Glutamatergic neuron (in vitro differentiated cells): Measurements from ENCODE around the gene STAT5B. TPM values are rescaled to one million over a fixed set of nuclear protein-coding genes. Genes with fewer than 3 reads are reported as not detected.
A peak's percentile ranks its signal among the peaks of the same experiment; 100 is the strongest.
"Not testable (repeated sequence)": the region's sequence is repeated elsewhere in the genome, so short reads cannot be mapped to it uniquely, and the experiment has no call there.

ENCODE experiments used
- DNase-seq: peaks from one replicate; pipeline ENCODE4 v3.0.0; 2022
- H3K27ac Mint-ChIP-seq: one replicate; pipeline ENCODE4 v1.8.0; 2020; ENCODE audit warnings: mild to moderate bottlenecking, mixed read lengths, inconsistent platforms; ENCODE audit not compliant: unreplicated experiment
- H3K27me3 Mint-ChIP-seq: one replicate; pipeline ENCODE4 v1.8.0; 2020; ENCODE audit warnings: mild to moderate bottlenecking, moderate library complexity, mixed read lengths, inconsistent platforms; ENCODE audit not compliant: unreplicated experiment
- H3K36me3 Mint-ChIP-seq: one replicate; pipeline ENCODE4 v1.8.0; 2020; ENCODE audit warnings: mild to moderate bottlenecking, mixed read lengths, inconsistent platforms; ENCODE audit not compliant: unreplicated experiment
- H3K4me1 Mint-ChIP-seq: one replicate; pipeline ENCODE4 v1.8.0; 2020; ENCODE audit warnings: mild to moderate bottlenecking, low read depth, mixed read lengths, inconsistent platforms; ENCODE audit not compliant: unreplicated experiment
- H3K4me3 Mint-ChIP-seq: one replicate; pipeline ENCODE4 v1.8.0; 2020; ENCODE audit warnings: mild to moderate bottlenecking, mixed read lengths, inconsistent platforms; ENCODE audit not compliant: unreplicated experiment
- H3K9me3 Mint-ChIP-seq: one replicate; pipeline ENCODE4 v1.8.0; 2020; ENCODE audit warnings: mild to moderate bottlenecking, moderate library complexity, mixed read lengths, inconsistent platforms; ENCODE audit not compliant: unreplicated experiment
- total RNA-seq: library from RNA; stranded (reverse); fragmentation: NEBNext Ultra II Directional; extraction: Animal tissue kit (Norgen Biotek cat#: 25700); gene quantifications from one replicate; pipeline ENCODE4 v1.2.1, GENCODE V29; 2021; ENCODE audit not compliant: unreplicated experiment
- TF ChIP-seq, protein P1 (sequence below): fragments of 200-600 bp; sonication (generic); IDR thresholded peaks from one replicate; pipeline ENCODE4 v1.5.0; 2021; ENCODE audit not compliant: partially characterized antibody, unreplicated experiment

STAT5B gene
- total RNA-seq, 1 donor from 2014 or later, result 31.9 TPM

DNA sequence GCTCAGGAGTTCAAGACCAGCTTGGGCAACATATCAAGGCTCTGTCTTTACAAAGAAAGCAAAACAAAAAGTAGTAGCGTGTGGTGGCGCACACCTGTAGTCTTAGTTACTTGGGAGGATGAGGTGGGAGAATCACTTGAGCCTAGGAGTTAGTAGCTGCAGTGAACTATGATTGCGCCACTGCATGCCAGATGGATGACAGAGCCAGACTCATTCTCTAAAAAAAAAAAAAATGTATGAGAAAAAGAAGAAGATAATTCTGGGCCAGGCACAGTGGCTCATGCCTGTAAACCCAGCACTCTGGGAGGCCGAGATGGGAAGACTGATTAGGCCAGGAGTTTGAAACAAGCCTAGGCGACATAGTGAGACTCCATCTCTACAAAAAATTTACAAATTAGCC is 28.5 kb downstream of the STAT5B start:
- no peak for DNase-seq
- TF ChIP-seq, protein P1, sequence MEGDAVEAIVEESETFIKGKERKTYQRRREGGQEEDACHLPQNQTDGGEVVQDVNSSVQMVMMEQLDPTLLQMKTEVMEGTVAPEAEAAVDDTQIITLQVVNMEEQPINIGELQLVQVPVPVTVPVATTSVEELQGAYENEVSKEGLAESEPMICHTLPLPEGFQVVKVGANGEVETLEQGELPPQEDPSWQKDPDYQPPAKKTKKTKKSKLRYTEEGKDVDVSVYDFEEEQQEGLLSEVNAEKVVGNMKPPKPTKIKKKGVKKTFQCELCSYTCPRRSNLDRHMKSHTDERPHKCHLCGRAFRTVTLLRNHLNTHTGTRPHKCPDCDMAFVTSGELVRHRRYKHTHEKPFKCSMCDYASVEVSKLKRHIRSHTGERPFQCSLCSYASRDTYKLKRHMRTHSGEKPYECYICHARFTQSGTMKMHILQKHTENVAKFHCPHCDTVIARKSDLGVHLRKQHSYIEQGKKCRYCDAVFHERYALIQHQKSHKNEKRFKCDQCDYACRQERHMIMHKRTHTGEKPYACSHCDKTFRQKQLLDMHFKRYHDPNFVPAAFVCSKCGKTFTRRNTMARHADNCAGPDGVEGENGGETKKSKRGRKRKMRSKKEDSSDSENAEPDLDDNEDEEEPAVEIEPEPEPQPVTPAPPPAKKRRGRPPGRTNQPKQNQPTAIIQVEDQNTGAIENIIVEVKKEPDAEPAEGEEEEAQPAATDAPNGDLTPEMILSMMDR, result no peak
- Mint-ChIP-seq H3K27ac (peak overlapping the region; percentile 54), H3K36me3 (no peaks in the 10 kb centered on the region), H3K27me3 (peaks cover 7% of the 10 kb centered on the region), H3K9me3 (peaks cover 1% of the 10 kb centered on the region), H3K4me1 (peaks cover 28% of the 10 kb centered on the region), H3K4me3 (no peak overlapping the region)

DNA sequence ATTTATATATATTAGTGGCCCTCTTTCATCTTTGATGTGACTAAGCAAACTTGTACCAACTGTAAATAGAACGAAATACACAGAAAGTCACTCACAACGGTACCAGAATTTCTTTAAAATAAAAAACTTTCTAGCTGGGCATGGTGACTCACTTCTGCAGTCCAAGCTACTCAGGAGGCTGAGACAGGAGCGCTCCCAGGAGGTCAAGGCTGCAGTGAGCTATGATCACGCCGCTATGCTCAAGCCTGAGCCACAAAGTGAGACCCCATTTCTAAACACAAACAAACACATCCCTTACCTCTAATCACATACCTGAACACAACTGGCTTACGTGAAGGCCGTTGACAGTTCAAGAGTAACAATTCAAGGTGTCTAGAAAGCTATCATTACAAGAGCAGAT is 29.7 kb downstream of the STAT5B start:
- Mint-ChIP-seq H3K4me3 (no peak overlapping the region), H3K27me3 (peaks cover 7% of the 10 kb centered on the region), H3K4me1 (peaks cover 33% of the 10 kb centered on the region), H3K9me3 (peaks cover 3% of the 10 kb centered on the region), H3K36me3 (no peaks in the 10 kb centered on the region), H3K27ac (no peak overlapping the region)
- TF ChIP-seq, protein P1, result no peak
- DNase-seq, result no peak

DNA sequence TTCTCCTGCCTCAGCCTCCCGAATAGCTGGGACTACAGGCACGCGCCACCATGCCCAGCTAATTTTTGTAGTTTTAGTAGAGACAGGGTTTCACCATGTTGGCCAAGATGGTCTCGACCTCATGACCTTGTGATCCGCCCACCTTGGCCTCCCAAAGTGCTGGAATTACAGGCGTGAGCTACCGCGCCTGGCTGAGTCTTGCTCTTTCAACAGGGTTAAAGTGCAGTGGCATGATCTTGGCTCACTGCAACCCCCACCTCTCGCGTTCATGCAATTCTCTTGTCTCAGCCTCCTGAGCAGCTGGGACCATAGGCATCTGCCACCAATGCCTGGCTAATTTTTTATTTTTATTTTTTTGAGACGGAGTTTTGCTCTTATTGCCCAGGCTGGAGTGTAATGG is 31.0 kb downstream of the STAT5B start:
- H3K27ac Mint-ChIP-seq, H3K9me3 Mint-ChIP-seq, H3K4me3 Mint-ChIP-seq, H3K36me3 Mint-ChIP-seq, DNase-seq, H3K27me3 Mint-ChIP-seq: not testable (repeated sequence)
- H3K4me1 Mint-ChIP-seq, result peaks cover 33% of the 10 kb centered on the region

DNA sequence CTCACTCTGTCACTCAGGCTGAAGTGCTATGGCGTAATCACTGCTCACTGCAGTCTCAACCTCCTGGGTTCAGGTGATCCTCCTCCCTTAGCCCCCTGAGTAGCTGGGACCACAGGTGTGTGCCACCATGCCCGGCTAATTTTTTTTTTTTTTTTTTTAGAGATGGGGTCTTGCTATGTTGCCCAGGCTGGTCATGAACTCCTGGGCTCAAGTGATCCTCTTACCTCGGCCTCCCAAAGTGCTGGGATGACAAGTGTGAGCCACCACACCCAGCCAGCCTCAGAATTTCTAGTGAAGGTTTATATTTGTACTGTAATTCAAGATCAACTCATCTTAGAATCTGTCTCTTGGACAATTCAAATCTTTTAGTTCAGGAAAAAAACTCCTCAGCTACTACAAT is 32.1 kb downstream of the STAT5B start:
- not testable (repeated sequence) for DNase-seq, H3K27me3 Mint-ChIP-seq, H3K9me3 Mint-ChIP-seq, H3K36me3 Mint-ChIP-seq
- H3K27ac Mint-ChIP-seq, result peak overlapping the region; percentile 72
- H3K4me3 Mint-ChIP-seq, result peak overlapping the region; percentile 46
- H3K4me1 Mint-ChIP-seq, result peaks cover 29% of the 10 kb centered on the region

DNA sequence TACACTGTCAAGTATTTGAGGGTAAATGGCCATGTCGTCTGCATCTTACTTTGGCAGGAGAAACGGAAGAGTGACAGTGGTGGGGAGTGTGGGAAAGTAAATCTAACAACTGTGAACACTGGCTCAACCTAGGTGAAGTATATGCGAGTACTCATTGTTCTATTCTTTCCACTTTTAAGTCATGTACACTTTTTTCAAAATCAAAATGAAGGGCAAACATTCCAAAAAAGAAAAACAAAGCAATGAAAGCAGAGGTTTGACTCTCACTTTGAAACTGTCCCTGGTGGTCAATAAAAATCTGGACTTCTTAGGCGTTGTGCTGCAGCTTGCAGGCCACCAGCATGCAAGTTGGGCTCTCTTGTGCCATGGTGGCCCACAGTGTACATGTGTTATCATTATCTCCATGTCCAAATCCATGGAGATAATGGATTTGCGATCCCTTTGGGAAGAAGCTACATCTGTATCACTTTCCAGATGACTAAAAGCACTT is 32.7 kb downstream of the STAT5B start:
- TF ChIP-seq, protein P1, result no peak
- H3K4me1 Mint-ChIP-seq, result peaks cover 24% of the 10 kb centered on the region
- peaks cover 3% of the 10 kb centered on the region for H3K9me3 Mint-ChIP-seq
- peaks cover 7% of the 10 kb centered on the region for H3K27me3 Mint-ChIP-seq
- DNase-seq, result peak; percentile 22
- peak overlapping the region; percentile 66 for H3K4me3 Mint-ChIP-seq
- no peaks in the 10 kb centered on the region for H3K36me3 Mint-ChIP-seq
- H3K27ac Mint-ChIP-seq, result peak overlapping the region; percentile 72

DNA sequence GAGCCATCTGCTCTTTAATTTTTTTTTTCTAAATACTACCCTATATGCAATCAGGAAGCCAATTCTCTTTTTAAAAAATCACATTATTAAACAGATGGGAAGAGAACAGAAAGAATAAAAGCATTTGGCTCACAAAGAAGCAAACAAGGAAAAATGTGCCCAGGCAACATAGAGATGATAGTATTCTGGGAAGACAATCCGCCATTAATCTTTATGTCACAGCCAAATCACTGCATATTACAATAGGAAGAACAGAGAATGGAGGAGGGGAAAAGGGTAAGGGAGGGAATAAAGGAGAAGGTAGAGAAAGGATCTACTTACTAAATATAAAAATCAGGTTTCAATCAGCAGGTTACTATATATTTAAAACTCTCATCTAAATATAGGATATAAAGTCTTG is 34.3 kb downstream of the STAT5B start:
- DNase-seq, result no peak
- Mint-ChIP-seq H3K4me3 (no peak overlapping the region), H3K27me3 (peaks cover 7% of the 10 kb centered on the region), H3K4me1 (peaks cover 23% of the 10 kb centered on the region), H3K36me3 (no peaks in the 10 kb centered on the region), H3K27ac (peak overlapping the region; percentile 95), H3K9me3 (peaks cover 3% of the 10 kb centered on the region)
- TF ChIP-seq, protein P1, result no peak

DNA sequence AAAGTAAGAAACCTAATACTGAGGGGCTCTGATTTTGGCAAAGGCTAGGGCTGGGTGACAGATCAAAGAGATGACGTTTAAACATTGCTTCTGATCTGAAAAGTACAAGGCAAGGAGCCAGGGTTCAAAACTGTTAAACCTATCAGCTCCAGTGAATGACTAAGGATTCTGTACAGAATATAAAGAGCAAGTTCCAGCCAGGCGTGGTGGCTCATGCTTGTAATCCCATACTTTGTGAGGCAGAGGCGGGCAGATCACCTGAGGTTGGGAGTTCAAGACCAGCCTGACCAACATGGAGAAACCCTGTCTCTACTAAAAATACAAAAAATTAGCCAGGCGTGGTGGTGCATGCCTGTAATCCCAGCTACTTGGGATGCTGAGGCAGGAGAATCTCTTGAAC is 35.3 kb downstream of the STAT5B start:
- not testable (repeated sequence) for H3K9me3 Mint-ChIP-seq, H3K27ac Mint-ChIP-seq, H3K27me3 Mint-ChIP-seq, H3K36me3 Mint-ChIP-seq, DNase-seq, H3K4me3 Mint-ChIP-seq
- peaks cover 19% of the 10 kb centered on the region for H3K4me1 Mint-ChIP-seq
